Measurements from ENCODE around the gene SEPTIN8.

SEPTIN8 gene

GRCh38 chr5:132747616-132748440, 29.2 kb downstream of the SEPTIN8 start:
- peak; percentile 46 to 60 for DNase-seq

- DNase-seq: peak; percentile 61 to 72
These were observed 30.0 kb downstream of the SEPTIN8 start, which contains the start of gene CCNI2 for GRCh38 chr5:132746954-132747615. CCNI2 (plus strand) TSS chr5:132747426; CDS start chr5:132747496, 70 bp downstream.

- DNase-seq: no peak
These were observed 30.5 kb downstream of the SEPTIN8 start for GRCh38 chr5:132746592-132746953.

- no peak for DNase-seq
These were observed 32.4 kb downstream of the SEPTIN8 start for GRCh38 chr5:132744659-132745058.

- no peak for DNase-seq
These were observed 34.4 kb downstream of the SEPTIN8 start for GRCh38 chr5:132742626-132743025.

GRCh38 chr5:132742158-132742557, 34.9 kb downstream of the SEPTIN8 start:
- no peak for DNase-seq

- no peak for DNase-seq
These were observed 37.8 kb downstream of the SEPTIN8 start for GRCh38 chr5:132739232-132739631.

- no peak for DNase-seq
These were observed 38.9 kb downstream of the SEPTIN8 start for GRCh38 chr5:132737982-132738681.

- peak; percentile 99 for DNase-seq
These were observed 39.9 kb downstream of the SEPTIN8 start, which contains the start of gene KIF3A for GRCh38 chr5:132736853-132737833. KIF3A (minus strand) TSS chr5:132737546; CDS start chr5:132737419, 127 bp downstream.

GRCh38 chr5:132734687-132735086, 42.4 kb downstream of the SEPTIN8 start:
- DNase-seq: no peak

GRCh38 chr5:132733499-132734148, 43.4 kb downstream of the SEPTIN8 start:
- DNase-seq: no peak

GRCh38 chr5:132729896-132730295, 47.1 kb downstream of the SEPTIN8 start:
- DNase-seq: no peak

- no peak for DNase-seq
These were observed 51.3 kb downstream of the SEPTIN8 start for GRCh38 chr5:132725745-132726144.

GRCh38 chr5:132718544-132719312, 58.3 kb downstream of the SEPTIN8 start:
- no peak for DNase-seq

GRCh38 chr5:132714456-132715307, 62.4 kb downstream of the SEPTIN8 start:
- DNase-seq: peak in 1 of 2 donors; percentile 17

GRCh38 chr5:132708645-132709044, 68.4 kb downstream of the SEPTIN8 start:
- no peak for DNase-seq

GRCh38 chr5:132704875-132705274, 72.2 kb downstream of the SEPTIN8 start:
- no peak for DNase-seq
